Activated CD8-positive, alpha-beta memory T cell treated with anti-CD3 and anti-CD28 coated beads for 1 hour (primary cell): ENCODE data around the gene GNB4.
A peak's percentile ranks its signal among the peaks of the same experiment; 100 is the strongest.

Experiments used
- DNase-seq, 2 donors: peaks; one replicate each; pipeline ENCODE4 v3.0.0-alpha.2; 2020; ENCODE audit warnings: low read depth in 1 of 2; ENCODE audit errors: extremely low read depth in 1 of 2

Gene GNB4

DNA sequence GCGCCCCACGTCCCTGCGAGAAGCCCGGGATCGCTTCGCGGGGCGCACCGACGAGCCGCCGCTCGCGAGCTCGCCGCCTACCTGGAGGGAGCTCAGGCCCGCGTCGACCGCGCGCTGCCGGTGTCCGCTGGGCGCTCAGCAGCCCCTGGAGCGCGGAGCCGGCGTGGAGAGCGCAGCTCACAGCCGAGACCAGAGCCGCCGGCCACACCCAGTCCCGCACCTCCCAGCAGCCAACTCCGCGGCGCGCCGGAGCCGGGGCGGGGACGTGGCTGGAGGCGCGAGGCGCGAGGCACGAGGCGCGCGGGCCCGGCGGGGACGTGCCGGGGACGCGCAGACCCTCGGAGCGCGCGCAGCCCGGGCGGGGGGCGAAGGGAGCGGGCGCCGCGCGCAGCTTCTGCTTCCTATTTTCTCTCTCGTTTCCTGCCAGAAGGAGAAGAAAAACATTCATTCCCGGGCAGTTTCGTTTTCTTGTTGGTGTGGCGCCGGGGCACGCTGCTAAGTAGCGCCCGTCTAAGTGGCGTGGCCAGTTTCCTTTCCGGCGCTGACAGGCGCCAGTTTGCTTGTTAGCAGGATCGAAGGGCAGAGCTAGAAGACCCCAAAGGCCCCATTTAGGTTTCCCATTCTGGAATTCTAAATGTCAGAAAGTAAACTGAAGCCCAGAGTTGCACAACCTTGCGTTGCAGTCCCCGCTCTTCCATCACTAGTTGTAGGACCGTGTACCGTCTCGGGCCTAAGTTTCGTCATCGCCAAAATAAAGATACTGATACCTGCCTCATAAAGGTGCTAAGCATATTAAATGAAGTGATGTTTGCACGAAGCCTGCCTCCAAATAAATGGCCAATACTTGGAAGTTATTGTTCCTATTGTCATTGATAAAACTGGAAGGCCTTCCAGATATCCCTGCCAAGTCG is at the start of gene GNB4:
GNB4 (minus strand) TSS at position 206 of the 911 bp plus-strand sequence. CDS start 25,270 bp downstream, outside the sequence.
- DNase-seq: peak in 1 of 2 donors; percentile 8

DNA sequence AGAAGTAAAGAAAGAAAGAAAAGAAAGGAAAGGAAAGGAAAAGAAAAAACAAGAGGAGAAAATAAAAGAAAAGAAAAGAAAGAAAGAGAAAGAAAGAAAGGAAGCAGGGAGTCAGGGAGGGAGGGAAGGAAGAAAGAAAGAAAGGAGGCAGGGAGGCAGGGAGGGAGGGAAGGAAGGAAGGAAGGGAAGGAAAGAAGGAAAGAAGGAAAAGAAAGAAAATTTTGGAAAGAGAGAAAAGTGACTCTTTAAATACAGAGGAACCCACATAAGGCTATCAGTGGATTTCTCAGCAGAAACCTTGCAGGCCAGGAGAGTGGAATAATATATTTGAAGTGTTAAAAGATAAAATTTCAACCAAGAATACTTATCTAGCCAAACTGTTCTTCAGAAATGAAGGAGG is 44.2 kb upstream of the GNB4 start:
- no peak for DNase-seq

DNA sequence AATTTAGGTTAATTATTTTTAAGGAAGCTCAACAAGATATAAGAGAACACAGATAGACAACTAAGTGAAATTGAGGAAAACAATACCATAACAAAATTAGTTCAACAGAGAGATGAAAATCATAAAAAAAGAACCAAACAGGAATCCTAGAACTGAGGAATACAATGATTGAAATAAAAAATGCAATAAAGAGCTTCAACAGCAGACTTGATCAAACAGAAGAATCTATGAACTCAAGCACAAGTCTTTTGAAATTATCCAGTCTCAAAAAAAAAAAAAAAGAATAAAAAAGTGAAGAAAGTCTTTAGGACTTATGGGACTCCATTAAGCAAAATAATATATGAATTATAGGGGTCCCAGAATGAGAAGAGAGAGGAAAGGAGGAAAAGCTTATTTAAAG is 42.0 kb upstream of the GNB4 start:
- no peak for DNase-seq

- no peak for DNase-seq
Measured at GRCh38 chr3:179488213-179488612, 36.9 kb upstream of the GNB4 start.

- DNase-seq: no peak
Measured at GRCh38 chr3:179486806-179487205, 35.5 kb upstream of the GNB4 start.

DNA sequence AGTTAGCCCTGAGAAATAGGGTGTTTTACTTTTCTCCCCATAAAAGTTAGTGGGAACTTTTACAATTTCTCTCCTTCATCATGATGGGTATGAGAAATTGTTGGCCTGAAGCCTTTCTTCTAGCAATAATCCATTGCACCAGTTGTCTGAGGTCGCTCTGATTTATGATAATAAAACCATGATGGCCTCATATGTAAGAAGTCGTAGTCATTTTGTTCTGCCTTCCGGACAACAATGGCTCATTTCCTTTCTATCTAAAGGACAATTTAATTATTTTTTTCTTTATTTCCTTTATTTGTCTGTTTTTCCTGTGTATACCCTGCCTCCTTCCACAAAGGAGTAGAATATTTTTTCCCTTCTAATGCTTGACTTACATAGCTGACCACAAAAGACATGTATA is 31.6 kb upstream of the GNB4 start:
- no peak for DNase-seq

DNA sequence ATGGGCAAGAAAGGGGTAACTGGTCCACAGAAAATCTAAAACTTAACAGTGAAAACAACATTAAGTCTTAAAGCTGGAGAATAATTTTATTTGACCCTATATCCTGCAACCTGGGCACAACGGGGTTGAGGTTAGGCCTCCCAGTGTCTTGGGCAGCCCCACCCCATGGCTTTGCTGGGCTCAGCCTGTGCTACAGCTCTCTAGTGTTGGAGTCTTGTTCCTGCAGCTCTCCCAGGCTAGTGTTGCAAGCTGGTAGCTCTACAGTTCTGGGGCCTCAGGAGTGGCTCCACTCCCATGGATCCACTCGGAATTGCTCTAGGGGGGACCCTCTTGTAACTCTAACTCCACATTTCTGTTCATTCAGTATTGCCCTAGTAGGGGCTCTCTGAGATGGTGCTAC is 24.9 kb upstream of the GNB4 start:
- DNase-seq: no peak

DNA sequence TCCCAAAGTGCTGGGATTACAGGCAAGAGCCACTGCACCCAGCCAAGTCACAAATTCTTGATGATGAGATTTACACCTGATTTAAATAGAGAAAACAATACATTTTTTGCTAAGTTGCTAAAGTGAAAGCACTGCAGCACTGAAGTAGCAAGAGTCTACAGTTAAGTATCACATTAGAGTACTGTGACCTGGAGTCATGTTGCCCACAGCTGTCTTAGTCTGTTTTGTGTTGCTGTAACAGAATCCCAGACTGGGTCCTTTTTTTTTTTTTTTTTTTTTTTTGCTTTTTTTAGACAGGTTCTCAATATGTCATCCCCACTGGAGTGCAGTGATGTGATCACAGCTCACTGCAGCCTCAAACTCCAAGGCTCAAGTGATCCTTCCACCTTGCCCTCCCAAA is 23.2 kb upstream of the GNB4 start:
- DNase-seq: no peak

- DNase-seq: no peak
Measured at GRCh38 chr3:179473565-179473964, 22.3 kb upstream of the GNB4 start.

- no peak for DNase-seq
Measured at GRCh38 chr3:179464323-179465092, 13.2 kb upstream of the GNB4 start.

GRCh38 chr3:179463319-179463718 is 12.0 kb upstream of the GNB4 start:
- no peak for DNase-seq

DNA sequence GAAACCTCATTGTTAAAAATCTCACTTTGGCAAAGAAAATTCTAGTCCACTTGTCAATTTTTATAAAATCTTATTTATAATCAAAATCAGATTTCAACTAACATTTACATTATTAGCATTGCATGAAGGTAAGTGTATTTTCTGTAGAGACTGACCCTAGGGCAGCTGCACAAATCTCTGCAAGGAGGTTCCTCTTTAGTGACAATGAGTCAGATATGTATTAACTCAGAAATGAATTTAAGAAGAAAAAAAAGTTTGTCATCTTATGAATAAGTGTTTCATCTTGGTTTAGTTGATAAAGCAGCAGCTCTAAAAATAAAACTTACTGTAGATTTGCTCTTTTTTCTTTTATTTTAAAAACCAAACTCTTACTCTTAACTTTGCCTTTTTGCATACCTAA is 9.0 kb upstream of the GNB4 start:
- DNase-seq: no peak

GRCh38 chr3:179455954-179456353 is 4.7 kb upstream of the GNB4 start:
- no peak for DNase-seq

- DNase-seq: no peak
Measured at GRCh38 chr3:179454887-179455286, 3.6 kb upstream of the GNB4 start.

- DNase-seq: no peak
Measured at GRCh38 chr3:179453967-179454366, 2.7 kb upstream of the GNB4 start.

- no peak for DNase-seq
Measured at GRCh38 chr3:179452872-179453271, 1.6 kb upstream of the GNB4 start.

DNA sequence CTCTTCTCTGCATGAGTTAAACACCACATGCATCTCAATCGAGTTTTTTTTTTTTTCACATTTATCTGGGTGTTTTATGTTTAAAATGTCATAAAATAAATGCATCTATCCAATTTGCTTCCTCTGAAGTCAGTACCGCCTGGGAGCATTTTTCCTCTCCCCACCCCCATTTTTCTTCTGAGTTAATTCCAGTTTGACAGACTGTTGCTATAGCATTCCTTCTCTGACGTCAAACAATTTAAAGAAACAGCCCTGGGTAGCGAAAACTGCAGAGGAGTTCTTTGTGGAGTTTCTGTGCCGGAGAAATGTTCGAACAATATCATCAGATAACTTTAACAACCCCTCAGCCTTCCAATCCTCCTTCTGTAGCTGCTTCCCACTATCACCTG is 900 bp upstream of the GNB4 start:
- no peak for DNase-seq

- no peak for DNase-seq
Measured at GRCh38 chr3:179450901-179451264, 387 bp downstream of the GNB4 start.

DNA sequence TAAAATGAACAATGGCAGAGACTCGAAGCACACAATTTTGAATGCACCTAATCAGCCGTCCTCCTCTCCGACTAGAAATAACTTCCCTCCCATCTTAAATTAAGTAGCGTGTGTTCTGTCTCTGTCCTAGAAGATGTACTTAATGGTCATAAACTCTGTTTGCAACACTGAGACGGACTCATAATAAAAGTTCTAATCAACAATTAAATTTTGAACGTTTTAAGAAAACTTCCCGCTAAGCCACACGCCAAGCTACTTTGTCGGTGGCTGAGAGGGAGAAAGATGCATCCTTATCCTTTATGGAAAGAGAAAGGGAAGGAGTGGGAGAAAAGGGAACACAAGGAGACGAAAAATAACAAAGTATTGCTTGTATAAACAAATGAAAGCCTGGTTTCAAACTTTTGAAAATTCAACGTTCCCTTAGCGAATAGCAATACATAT is 989 bp downstream of the GNB4 start:
- no peak for DNase-seq

- DNase-seq: no peak
Measured at GRCh38 chr3:179449636-179450035, 1.6 kb downstream of the GNB4 start.

DNA sequence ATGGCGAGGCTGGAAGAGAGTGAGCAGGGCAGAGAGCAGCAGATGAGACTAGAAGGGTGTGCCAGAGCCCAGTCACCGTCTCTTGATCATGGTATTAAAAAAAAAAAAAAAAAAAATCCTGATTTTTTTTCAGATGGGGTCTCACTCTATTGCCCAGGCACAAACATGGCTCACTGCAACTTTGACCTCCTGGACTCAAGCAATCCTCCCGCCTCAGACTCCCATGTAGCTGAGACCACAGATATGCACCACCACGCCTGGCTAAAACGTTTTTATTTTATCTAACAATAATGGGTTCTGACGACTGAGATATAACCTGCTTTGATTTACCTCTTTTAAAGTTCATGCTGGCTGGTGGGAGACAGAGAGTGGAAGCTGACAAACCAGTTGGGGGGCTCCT is 4.0 kb downstream of the GNB4 start:
- no peak for DNase-seq

DNA sequence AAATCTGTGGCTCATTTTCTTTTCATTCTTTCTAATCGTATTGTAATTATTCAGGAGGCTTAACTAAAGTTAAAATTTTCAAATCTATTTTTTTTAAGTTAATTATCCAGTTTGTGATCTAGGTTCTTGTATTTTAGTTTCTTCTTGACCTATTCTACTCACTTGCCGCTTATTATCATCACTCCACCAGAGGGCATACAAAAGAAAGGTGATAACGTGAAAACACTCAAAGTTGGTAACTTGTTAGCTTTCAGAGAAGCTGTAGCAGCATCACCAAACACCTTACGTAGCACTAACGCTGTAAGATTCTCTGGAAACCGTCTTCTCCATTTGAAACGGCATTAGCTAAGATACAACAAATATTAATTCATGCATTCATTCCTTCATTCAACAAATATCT is 4.8 kb downstream of the GNB4 start:
- no peak for DNase-seq
